OCI-LY7 (cell line): ENCODE measurements around the gene PPP1R2. TPM values are rescaled to one million over a fixed set of nuclear protein-coding genes. Genes with fewer than 3 reads are reported as not detected.

ENCODE experiments used
- BruUV-seq: library from RNA; stranded (reverse); fragments of 400-500 nt; replicated peaks from 2 replicates; lab custom pipeline; 2021; lab: Mats Ljungman, UMichigan
- CTCF ChIA-PET: fragments of 300-600 bp; sonication (Branson Sonifier 250); formaldehyde crosslinking; loops from one replicate; lab custom pipeline; 2022; ENCODE audit warnings: antibody characterized with exemption; ENCODE audit not compliant: unreplicated experiment; lab: Charles Lee
- POLR2A ChIA-PET: fragments of 300-600 bp; sonication (Branson Sonifier 250); formaldehyde crosslinking; loops from one replicate; lab custom pipeline; 2022; ENCODE audit warnings: antibody characterized with exemption; lab: Charles Lee
- DNase-seq: peaks from one replicate; pipeline ENCODE4 v3.0.0-alpha.2; 2015; ENCODE audit warnings: low spot score
- H2AFZ ChIP-seq: fragments of 200-600 bp; sonication (generic), shearing (Covaris generic); 2 replicates; pipeline ENCODE4 v1.6.1; 2014; ENCODE audit warnings: mild to moderate bottlenecking, antibody characterized with exemption, low read length, moderate library complexity
- H3K27ac ChIP-seq: fragments of 200-600 bp; sonication (generic); 2 replicates; pipeline ENCODE4 v1.5.1; 2014; ENCODE audit warnings: mixed run types, low read depth, mild to moderate bottlenecking, moderate library complexity, low read length, inconsistent platforms; ENCODE audit not compliant: poor library complexity, severe bottlenecking
- H3K36me3 ChIP-seq: fragments of 200-600 bp; sonication (generic); 2 replicates; pipeline ENCODE4 v1.6.1; 2014; ENCODE audit warnings: mild to moderate bottlenecking, antibody characterized with exemption, low read length, moderate library complexity, mixed read lengths; ENCODE audit not compliant: insufficient read depth
- H3K4me1 ChIP-seq: fragments of 200-600 bp; sonication (generic); 2 replicates; pipeline ENCODE4 v1.5.1; 2014; ENCODE audit warnings: mild to moderate bottlenecking, low read length; ENCODE audit not compliant: insufficient read depth, poor library complexity, severe bottlenecking
- H3K4me2 ChIP-seq: fragments of 200-600 bp; sonication (generic); 2 replicates; pipeline ENCODE4 v1.6.1; 2014; ENCODE audit warnings: mild to moderate bottlenecking, low read length
- H3K4me3 ChIP-seq: fragments of 200-600 bp; sonication (generic); 2 replicates; pipeline ENCODE4 v1.5.1; 2014; ENCODE audit warnings: mild to moderate bottlenecking, low read depth, low read length; ENCODE audit not compliant: poor library complexity, severe bottlenecking
- H3K79me2 ChIP-seq: fragments of 200-600 bp; sonication (generic); 2 replicates; pipeline ENCODE4 v1.6.1; 2016; ENCODE audit warnings: low read depth, mild to moderate bottlenecking, low read length, moderate library complexity, mixed read lengths; ENCODE audit not compliant: insufficient read depth
- H3K9me2 ChIP-seq: fragments of 200-600 bp; sonication (generic); 2 replicates; pipeline ENCODE4 v1.6.1; 2016; ENCODE audit warnings: mild to moderate bottlenecking, low read length, mixed read lengths; ENCODE audit not compliant: insufficient read depth
- H3K9me3 ChIP-seq: fragments of 200-600 bp; sonication (generic); 2 replicates; pipeline ENCODE4 v1.6.1; 2014; ENCODE audit warnings: mild to moderate bottlenecking, mixed run types, low read length, mixed read lengths
- H4K20me1 ChIP-seq: fragments of 200-600 bp; sonication (generic); 2 replicates; pipeline ENCODE4 v1.6.1; 2014; ENCODE audit warnings: mild to moderate bottlenecking, antibody characterized with exemption, low read length, moderate library complexity, mixed read lengths; ENCODE audit not compliant: insufficient read depth
- CTCF ChIP-seq: fragments of 200-600 bp; sonication (generic); conservative IDR thresholded peaks from 2 replicates; pipeline ENCODE4 v1.5.1; 2014; ENCODE audit warnings: mild to moderate bottlenecking, antibody characterized with exemption, low read length, moderate library complexity, mixed read lengths
- EZH2phosphoT487 ChIP-seq: fragments of 200-600 bp; sonication (generic); IDR thresholded peaks from 2 replicates; pipeline ENCODE4 v1.6.1; 2018; ENCODE audit warnings: low read depth, borderline replicate concordance, mild to moderate bottlenecking, mixed run types, antibody characterized with exemption, low read length, moderate library complexity, mixed read lengths
- intact Hi-C: fragments of 100-400 bp; cut with micrococcal nuclease; formaldehyde crosslinking; loops from one replicate; pipeline ENCODE4 v1.10.0; 2022; ENCODE audit not compliant: unreplicated experiment
- total RNA-seq, 2 experiments: library from RNA; depleted of rRNA in 1 of 2; stranded (reverse); fragments of >200 nt in 1 of 2; shearing (Covaris generic) in 1 of 2; gene quantifications; 2 replicates each; pipeline ENCODE4 v1.2.3, GENCODE V29; 2014 to 2022

PPP1R2 gene
- total RNA-seq, 2 experiments from 2014 or later, result 91.9 to 239 TPM

- no TSS peak for BruUV-seq
- Histone ChIP-seq H3K79me2 (peaks cover 38% of the 10 kb centered on the region), H3K27ac (no peak overlapping the region), H3K4me1 (peaks cover 46% of the 10 kb centered on the region), H3K36me3 (peaks cover 9% of the 10 kb centered on the region; the same call in 1 of the 2 replicates), H4K20me1 (peaks cover 13% of the 10 kb centered on the region; the same call in 1 of the 2 replicates), H3K9me3 (no peaks in the 10 kb centered on the region), H3K4me2 (peak overlapping the region; percentile 86), H3K9me2 (no peaks in the 10 kb centered on the region), H2AFZ (no peak overlapping the region; the same call in 1 of the 2 replicates), H3K4me3 (peak overlapping the region; percentile 89)
- ChIA-PET CTCF (no interaction called here), POLR2A (interaction anchor here (0.7 to 2.0 kb wide), 4 partner anchors 11 to 283 kb away, joined by 3 to 5 read pairs (median 4); no protein-coding TSS in a partner anchor)
- TF ChIP-seq EZH2phosphoT487 (no peak), CTCF (no peak)
- intact Hi-C loops, result loop anchor here (5.0 kb wide), 1 partner anchor 363 kb away; the partner anchor contains the start of gene TNK2
- no peak for DNase-seq
These were observed 1.1 kb upstream of the PPP1R2 start for GRCh38 chr3:195544230-195544536.

GRCh38 chr3:195543500-195544229 lies 540 bp upstream of the PPP1R2 start:
- H2AFZ ChIP-seq, result peak overlapping the region; percentile 83
- POLR2A ChIA-PET, result interaction anchor here (0.6 to 4.3 kb wide), 10 partner anchors 8 to 1152 kb away, joined by 3 to 28 read pairs (median 4); partner anchors contain the start of gene XXYLT1
- CTCF ChIA-PET, result interaction anchor here (0.6 kb wide), 2 partner anchors 195 to 774 kb away, joined by 7 read pairs; no protein-coding TSS in a partner anchor
- H3K9me3 ChIP-seq, result no peaks in the 10 kb centered on the region
- H3K4me3 ChIP-seq, result peak overlapping the region; percentile 89
- H3K27ac ChIP-seq, result no peak overlapping the region
- H3K79me2 ChIP-seq, result peaks cover 43% of the 10 kb centered on the region
- H3K36me3 ChIP-seq, result peaks cover 11% of the 10 kb centered on the region; the same call in 1 of the 2 replicates
- peaks cover 51% of the 10 kb centered on the region for H3K4me1 ChIP-seq
- peaks cover 13% of the 10 kb centered on the region; the same call in 1 of the 2 replicates for H4K20me1 ChIP-seq
- no peak for DNase-seq
- intact Hi-C loops, result loop anchor here (5.0 kb wide), 1 partner anchor 364 kb away; the partner anchor contains the start of gene TNK2
- no peak for TF ChIP-seq CTCF
- TF ChIP-seq EZH2phosphoT487, result no peak
- peak overlapping the region; percentile 86 for H3K4me2 ChIP-seq
- no peaks in the 10 kb centered on the region for H3K9me2 ChIP-seq
- BruUV-seq, result no TSS peak
